Melanocyte of skin (primary cell): ENCODE data around the gene HABP2. TPM values are rescaled to one million over a fixed set of nuclear protein-coding genes. Genes with fewer than 3 reads are reported as not detected.

Experiments used
- total RNA-seq, 2 donors: library from RNA; depleted of rRNA; stranded (reverse); fragments of >200 nt; gene quantifications; 2 replicates each; pipeline ENCODE4 v1.2.3, GENCODE V29; 2012

HABP2 gene
- not detected for total RNA-seq

GRCh38 chr10:113552701-113553100, at the start of gene HABP2:
HABP2 (plus strand) TSS chr10:113553053; CDS start chr10:113553122, 69 bp downstream.

Other genes with a start within 250 kb of the HABP2 start
- gene NRAP, start 111.0 kb downstream of the HABP2 start, total RNA-seq = under 1 TPM; under 0.01 TPM
- gene CASP7, start 126.9 kb downstream of the HABP2 start, total RNA-seq = 10 to 100 TPM; 38.5 to 47.6 TPM
- gene PLEKHS1, start 198.6 kb downstream of the HABP2 start, total RNA-seq = under 1 TPM; under 0.01 TPM